PFSK-1 (cell line): ENCODE data around the gene SCRT2.

Source experiments
- FOXP2 ChIP-seq: optimal IDR thresholded peaks from 2 replicates; pipeline ENCODE3; 2011; ENCODE audit warnings: borderline replicate concordance, control low read depth, inconsistent platforms; ENCODE audit not compliant: insufficient read depth; ENCODE audit errors: extremely low read length, extremely low read depth
- POLR2AphosphoS5 ChIP-seq: IDR thresholded peaks from 2 replicates; pipeline ENCODE4 v1.6.1; 2012; ENCODE audit warnings: low read depth, mild to moderate bottlenecking, control low read depth, low read length, moderate library complexity
- REST ChIP-seq, 2 experiments: IDR thresholded peaks; 2 replicates each; pipeline versions ENCODE4 v1.6.1 to v1.8.0; 2011 to 2012; ENCODE audit warnings: low read depth in 2 of 2, low read length in 2 of 2, control low read depth in 1 of 2, inconsistent platforms in 1 of 2, mild to moderate bottlenecking in 1 of 2, moderate library complexity in 1 of 2; ENCODE audit not compliant: insufficient read depth in 1 of 2
- SIN3A ChIP-seq: IDR thresholded peaks from 2 replicates; pipeline ENCODE4 v1.6.1; 2012; ENCODE audit warnings: mild to moderate bottlenecking, low read length, moderate library complexity, borderline replicate concordance; ENCODE audit not compliant: insufficient read depth
- TAF1 ChIP-seq: IDR thresholded peaks from 2 replicates; pipeline ENCODE4 v1.6.1; 2012; ENCODE audit warnings: low read length, control low read depth, borderline replicate concordance; ENCODE audit not compliant: insufficient read depth

The SCRT2 gene

GRCh38 chr20:668050-668449 is 7.6 kb downstream of the SCRT2 start:
- TF ChIP-seq REST (IDR thresholded peaks at IDR 0.05; ENCODE audit: insufficient read depth in 1 of 2, low read depth in 2 of 2, low read length in 2 of 2) (no peak), POLR2AphosphoS5 (no peak), SIN3A (no peak), TAF1 (no peak), FOXP2 (no peak)

GRCh38 chr20:667351-668034 is 8.1 kb downstream of the SCRT2 start:
- TF ChIP-seq SIN3A (no peak), POLR2AphosphoS5 (no peak), FOXP2 (no peak), REST (IDR thresholded peaks at IDR 0.05; ENCODE audit: insufficient read depth in 1 of 2, low read depth in 2 of 2, low read length in 2 of 2) (no peak), TAF1 (no peak)

GRCh38 chr20:666877-667276 is 8.7 kb downstream of the SCRT2 start:
- TF ChIP-seq SIN3A: no peak
- no peak for TF ChIP-seq TAF1
- TF ChIP-seq FOXP2: no peak
- TF ChIP-seq REST (IDR thresholded peaks at IDR 0.05; ENCODE audit: insufficient read depth in 1 of 2, low read depth in 2 of 2, low read length in 2 of 2): no peak
- no peak for TF ChIP-seq POLR2AphosphoS5

- no peak for TF ChIP-seq TAF1
- TF ChIP-seq FOXP2: no peak
- no peak for TF ChIP-seq REST (IDR thresholded peaks at IDR 0.05; ENCODE audit: insufficient read depth in 1 of 2, low read depth in 2 of 2, low read length in 2 of 2)
- TF ChIP-seq POLR2AphosphoS5: no peak
- no peak for TF ChIP-seq SIN3A
Observed at GRCh38 chr20:665276-665675, 10.3 kb downstream of the SCRT2 start.

- TF ChIP-seq SIN3A (no peak), TAF1 (no peak), FOXP2 (no peak), POLR2AphosphoS5 (no peak), REST (IDR thresholded peaks at IDR 0.05; ENCODE audit: insufficient read depth in 1 of 2, low read depth in 2 of 2, low read length in 2 of 2) (no peak)
Observed at GRCh38 chr20:664576-664975, 11.0 kb downstream of the SCRT2 start.
